KG1 (cell line): Measurements from ENCODE around the gene M1AP.
"Not testable (repeated sequence)": the region's sequence is repeated elsewhere in the genome, so short reads cannot be mapped to it uniquely, and the experiment has no call there.

Experiments used
- DNase-seq: peaks from one replicate; lab custom pipeline; 2025; lab: John Stamatoyannopoulos, UW

M1AP gene

DNA sequence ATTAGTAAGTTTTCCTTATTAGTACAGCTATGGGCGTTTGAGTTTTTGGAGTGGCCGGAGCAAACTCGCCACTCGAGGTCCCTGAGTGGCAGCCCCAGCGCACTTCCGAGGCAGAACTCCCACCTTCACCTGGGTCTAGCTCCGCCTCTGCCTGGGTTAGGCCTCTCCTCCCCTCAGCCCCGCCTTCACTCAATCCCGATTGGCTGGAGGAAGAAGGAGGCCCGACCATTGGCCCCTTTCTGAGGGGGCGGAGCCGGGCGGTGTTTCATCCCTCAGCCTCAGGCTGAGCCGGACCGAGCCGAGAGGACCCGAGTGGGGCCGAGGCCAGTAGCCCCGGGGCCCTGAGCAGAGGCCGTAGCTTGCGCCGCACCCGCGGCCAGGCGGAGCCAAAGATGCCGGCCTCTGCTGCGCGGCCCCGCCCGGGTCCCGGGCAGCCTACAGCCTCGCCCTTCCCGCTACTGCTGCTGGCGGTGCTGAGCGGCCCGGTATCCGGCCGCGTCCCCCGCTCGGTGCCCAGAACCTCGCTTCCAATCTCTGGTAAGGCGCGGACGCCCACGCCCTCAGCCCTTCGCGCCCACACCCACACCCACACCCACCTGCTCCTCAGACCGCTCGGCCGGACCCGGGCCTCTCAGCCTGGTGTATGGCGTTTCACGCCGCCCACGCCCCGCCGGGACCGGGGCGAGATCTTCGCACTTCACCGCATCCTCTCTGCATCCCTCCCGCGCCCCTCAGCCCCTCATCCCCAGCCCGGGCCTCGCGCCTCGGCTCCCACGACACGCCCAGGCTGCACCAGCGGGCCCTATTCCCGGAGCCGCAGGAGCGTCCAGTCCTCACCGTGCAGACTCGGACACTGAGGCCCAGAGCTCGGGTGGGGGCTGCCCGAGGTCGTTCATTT is 6.1 kb upstream of the M1AP start, which contains the start of gene SEMA4F:
SEMA4F (plus strand) TSS at position 263 of the 898 bp plus-strand sequence; CDS start at position 393, 130 bp downstream.
- DNase-seq: peak; percentile 92

DNA sequence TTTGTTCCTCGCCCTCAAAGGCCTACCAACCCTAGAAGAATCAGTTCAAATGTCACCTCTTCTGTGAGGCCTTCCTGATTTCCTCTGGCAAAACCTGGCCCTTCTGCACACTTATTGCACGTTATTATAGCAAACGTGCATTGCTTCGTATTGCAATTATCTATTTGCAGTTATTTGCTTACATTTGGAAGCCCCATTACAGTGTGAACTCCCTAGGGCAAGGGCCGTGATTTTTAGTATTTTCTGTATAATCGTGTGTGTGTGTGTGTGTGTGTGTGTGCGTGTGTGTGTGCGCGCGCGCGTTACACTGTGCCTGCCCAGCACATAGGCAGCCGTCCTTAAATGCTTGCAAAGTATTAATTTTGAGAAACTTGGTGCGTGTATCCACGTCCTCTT is 5.5 kb upstream of the M1AP start:
- DNase-seq: no peak

DNA sequence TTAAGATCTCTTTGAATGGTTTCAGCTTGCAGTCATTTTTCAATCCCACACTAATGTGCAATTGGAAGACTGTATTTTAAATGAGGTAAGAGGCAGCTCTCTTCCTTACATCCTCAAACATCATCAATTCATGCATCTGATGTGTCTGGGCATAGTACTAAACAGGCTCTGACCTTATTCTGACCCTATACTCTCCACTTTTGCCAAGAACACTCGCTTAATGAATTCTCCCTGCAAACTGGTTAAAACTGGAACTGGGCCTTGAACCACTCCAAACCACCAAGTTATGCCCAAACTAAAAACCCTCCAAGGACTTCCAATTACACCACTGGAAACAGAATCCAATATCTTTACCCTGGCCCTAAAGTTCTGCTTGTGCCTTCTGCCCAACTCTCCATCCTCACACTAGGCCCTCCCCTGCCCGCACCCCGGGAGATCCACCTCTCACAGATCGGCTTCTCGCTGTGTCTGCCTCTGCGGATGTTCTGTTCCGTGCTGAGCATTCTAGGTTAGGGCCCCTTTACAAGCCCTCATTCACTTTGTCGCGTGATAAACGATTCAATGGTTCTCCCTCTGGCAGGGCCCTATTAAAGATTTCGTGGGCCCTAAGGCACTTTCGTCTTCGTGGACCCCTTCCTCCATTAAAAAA is 1.2 kb downstream of the M1AP start:
- DNase-seq: no peak

DNA sequence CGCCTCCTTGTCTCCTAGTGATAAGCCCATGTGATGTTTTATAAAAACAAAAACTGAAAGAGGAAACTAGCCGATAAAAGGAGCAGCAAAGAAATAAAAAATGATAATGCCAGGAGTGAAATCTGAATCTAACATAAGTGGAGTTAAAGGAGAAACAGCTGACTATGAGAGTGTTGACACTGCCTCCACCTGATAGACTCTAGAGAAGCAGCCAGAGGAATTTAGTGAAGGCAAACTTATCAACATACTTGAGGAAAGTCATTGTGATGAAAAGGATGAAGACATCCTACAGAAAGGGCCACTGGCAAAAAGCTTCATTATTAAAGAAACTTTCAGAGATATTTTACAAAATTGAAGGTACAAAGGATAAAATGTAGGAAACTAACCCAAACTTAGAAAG is 1.9 kb downstream of the M1AP start:
- DNase-seq: no peak

DNA sequence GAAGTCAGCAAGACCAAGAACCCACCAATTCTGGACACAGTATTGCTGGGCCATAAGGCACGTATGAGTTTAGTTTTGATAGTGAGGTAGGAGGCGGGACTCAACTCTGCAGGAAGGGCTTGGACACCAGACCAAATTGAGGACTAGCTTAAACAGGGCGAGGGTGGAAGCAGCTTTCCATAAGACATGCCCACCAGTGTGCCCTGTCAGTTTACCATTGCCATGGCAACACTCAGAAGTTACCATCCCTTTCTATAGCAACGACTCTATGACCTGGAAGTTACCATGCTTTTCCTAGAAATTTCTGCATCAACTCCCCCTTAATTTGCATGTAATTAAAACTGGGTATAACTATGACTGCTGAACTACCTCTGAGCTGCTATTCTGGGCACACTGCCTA is 2.8 kb downstream of the M1AP start:
- no peak for DNase-seq

DNA sequence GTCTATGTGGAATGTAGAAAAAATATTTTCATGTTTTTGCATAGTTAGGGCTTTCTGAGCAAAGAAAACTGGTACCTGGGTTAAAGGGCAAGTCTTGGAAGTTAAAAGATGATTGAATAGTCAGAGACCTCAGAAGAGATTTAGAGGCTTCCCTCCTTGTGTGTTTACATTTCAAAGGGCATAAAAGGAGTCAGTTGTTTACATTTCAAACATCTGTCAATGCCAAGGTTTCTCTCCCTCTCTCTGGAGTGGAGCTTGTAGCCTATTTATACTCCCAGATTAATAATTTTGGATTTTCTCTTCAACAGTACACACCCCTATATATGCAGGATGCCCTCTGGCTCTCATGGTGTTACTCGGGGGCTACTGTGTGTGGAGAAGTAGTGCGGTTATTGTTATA is 8.6 kb downstream of the M1AP start:
- no peak for DNase-seq

DNA sequence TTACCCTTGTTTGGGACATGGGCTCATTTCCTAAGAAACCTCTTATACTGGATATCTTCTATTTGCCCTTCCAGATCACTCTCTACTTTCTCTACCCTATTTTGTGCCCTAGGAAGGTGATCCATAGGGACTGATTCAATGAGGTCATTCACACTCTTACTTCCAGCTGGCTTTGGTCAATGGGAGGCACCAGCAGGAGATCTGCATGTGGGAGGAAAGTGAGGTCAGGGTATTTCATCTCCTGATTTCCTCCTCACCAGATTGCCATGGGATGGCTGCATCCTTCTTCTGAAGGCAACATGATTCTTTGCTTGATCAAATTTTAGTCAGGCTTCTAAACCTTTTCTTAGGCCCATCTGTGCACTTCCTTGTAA is 15.2 kb downstream of the M1AP start:
- no peak for DNase-seq

DNA sequence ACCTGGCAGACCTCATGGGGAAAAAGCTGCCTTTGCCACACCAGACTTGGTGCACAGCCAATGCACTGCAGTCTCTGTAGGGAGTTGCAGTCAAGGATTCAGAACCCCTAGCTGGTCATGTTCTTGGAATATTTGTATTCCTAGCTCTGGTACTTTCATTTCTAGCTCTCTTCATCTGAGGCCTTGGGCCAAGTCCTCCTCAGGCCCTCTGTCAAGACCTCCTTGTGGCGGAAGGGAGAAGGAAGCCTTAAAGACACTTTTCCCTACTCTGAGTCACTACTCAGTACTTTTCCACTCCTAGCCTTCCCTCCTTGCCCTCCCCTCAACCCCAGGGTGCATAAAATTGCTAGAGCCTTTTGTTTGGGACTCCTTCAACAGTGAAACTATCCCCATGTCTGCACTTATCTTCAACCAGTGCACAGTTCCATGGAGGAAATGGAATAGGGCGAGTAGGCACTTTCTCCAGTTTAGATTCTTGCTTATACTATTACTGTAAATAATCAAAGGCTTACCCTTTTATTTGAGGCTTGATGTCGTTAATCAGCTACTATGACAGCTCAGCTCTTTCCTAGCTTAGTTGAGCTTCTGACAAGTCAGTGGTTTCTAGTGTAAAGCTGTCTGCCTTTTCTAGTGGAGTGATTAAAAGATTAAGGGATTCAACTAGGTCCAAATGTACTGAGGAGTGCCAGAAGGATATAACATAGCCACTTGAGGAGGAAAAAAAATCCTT is 15.8 kb downstream of the M1AP start:
- no peak for DNase-seq

DNA sequence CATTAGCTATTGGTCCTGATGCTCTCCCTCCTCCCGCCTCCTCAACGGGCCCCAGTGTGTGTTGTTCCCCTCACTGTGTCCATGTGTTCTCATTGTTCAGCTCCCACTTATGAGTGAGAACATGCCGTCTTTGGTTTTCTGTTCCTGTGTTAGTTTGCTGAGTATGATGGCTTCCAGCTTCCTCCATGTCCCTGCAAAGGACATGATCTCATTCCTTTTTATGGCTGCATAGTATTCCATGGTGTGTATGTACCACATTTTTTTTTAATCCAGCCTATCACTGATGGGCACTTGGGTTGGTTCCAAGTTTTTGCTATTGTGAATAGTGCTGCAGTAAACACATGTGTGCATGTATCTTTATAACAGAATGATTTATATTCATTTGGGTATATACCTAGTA is 17.7 kb downstream of the M1AP start:
- DNase-seq: not testable (repeated sequence)

DNA sequence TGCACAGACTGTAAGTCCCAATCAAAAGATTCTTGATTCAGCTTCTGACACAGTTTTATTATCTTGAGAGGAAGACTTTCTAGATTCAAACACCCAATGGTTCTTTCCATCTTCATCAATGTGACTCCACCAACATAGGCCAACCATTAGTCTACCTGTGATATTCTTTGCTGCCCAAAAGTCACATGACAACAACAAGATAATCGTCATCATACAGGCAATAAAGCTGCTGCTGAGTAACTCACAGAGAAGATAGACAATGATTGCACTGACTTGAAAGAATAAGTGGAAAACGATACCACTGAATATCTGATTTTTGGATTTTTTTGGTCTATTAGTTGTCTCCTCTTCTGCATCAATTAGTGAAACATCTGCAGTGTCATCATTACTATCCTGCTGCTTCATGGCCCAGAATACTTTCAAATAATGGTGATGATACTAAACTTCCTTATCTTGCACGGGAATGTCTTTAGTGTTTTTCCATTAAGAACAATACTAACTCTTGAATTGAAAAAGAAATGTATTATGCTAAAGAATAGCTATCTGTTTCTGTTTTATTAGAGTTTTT is 19.5 kb downstream of the M1AP start:
- DNase-seq: no peak

DNA sequence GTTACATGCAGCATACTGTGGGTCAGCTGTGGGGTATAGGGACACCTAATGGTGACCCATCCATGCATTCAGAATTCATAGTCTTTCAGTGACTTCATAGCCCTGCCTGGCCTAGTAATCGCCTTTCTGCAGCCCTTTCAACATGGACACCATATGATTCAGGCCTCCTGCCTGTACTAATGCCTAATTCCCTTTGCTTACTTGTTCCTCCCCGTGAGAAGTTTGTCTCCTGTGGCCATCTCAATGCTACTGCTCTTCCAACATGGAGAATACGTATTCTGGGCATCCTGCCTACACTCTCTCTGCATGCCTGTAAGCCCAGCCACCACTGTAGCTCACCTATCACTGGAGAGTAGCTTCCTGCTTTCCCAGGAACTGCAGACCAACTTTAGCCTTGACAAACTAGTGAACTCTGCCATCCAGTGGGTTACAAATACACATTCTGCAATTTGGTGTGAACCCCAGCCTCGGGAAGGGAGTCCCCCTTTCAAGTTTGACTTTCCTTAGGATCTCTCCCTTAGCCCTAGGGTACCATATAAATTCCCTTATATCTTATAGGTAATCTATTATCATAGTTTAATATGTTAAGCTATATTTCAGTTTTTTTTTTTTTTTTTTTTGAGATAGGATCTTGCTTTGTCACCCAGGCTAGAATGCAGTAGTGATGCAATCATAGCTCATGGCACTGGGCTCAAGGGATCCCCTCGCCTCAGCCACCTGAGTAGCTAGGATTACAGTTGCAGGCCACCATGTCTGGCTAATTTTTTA is 22.3 kb downstream of the M1AP start:
- no peak for DNase-seq

DNA sequence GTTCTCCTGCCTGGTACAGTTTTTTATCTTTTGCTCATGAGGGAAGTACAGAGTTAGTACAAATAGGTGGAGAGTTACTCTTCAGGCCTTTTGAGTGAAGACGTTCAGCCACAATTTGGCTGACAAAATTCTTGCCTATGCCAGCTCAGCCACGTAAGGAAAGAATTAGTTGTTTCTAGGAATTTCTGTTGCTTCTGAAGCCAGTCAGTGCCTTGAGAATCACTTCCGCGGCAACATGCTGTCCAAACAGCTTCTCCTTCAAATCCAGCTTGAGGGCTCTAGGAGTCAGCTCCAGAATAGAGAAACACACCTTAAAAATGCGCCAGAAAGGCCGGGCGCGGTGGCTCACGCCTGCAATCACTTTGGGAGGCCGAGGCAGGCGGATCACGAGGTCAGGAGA is 27.5 kb downstream of the M1AP start:
- no peak for DNase-seq

DNA sequence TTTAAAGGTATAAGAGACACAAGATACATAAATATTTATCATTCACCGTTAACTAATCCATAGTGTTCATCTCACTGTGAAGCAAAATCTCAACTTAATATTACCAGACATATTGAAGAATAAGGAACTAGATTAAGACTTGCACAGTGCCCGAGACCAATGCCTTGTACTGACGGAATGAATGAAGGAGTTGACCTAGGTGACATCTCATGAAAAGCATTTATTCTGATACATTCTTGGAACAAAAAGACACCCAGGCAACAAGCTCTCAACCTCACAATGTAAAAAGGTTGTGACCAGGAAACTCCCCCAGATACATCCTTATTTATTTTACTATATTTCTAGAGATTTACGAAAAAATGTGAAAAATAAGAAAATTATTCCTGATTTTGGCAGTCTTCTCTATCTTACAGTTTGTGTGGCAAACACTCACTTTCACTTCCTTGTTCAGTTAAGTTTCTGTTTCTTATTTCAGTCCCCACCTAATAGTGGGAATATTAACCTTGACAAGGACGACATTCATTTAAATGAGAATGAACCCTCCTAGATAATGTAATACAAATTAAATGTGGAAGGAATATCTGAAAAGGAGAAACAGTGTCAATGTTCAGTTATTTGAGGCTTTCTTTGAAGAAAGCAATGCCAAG is 28.4 kb downstream of the M1AP start:
- DNase-seq: no peak

DNA sequence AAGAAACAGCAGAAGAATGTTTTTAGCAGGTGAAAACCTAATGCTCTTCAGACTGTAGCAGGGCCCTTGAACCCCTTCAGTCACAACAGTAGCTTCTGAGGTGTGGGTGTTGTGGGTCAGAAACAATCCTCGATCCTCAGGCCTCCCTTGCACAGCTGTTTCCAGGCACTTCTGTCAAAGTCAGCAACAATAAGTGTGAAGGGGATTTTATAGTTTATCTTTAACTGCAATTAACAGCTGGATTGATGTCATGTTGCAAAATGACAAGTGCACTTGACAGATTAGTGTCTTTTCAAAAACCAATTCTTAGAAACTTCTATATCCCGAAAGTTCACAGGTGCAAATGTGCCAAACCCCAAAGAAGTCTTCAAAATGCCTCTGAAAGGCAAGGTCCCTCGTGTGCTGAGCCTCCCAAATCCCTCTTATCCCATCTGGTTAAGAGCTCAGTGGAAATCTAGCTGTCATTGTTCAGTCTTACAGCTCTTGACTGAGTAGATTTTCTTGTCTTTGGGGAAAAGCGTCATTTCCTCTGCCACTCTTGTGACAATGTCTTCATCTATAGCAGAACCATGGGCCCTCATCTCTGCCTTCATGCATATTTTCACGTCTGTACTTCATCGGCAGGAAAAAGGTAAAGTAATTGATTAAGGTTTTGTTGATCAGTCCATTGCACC is 29.6 kb downstream of the M1AP start:
- DNase-seq: no peak

DNA sequence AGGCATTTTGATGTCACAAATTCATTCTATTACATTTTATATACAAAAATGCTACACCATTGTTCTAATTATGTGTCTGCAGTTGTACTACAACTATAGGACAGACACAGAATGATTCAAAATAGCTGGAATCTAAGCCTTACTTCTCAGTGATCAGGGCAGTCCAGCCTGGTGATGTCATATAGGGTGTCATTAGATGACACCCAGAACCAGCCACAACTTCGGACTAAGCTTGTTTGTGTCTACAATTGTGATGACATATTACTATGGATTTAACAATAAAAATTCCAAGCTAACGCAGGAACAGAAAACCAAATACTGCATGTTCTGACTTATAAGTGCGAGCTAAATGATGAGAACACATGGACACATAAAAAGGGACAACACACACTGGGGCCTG is 31.0 kb downstream of the M1AP start:
- no peak for DNase-seq

DNA sequence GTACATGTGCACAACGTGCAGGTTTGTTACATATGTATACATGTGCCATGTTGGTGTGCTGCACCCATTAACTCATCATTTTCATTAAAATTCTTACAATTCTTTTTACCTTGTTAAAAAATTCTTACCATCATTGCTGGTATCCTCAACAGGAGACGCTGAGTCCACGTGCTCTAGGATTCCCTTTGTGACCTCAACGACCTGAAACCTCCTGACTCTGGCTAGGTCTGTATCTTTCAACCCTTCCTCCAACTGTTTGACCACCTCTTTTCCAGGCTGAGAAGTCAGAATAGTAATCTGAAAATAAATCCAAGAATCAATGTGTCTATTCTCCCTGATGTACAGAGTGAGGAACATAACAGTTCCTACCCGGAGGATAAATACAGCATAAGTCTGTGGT is 41.2 kb downstream of the M1AP start:
- no peak for DNase-seq

DNA sequence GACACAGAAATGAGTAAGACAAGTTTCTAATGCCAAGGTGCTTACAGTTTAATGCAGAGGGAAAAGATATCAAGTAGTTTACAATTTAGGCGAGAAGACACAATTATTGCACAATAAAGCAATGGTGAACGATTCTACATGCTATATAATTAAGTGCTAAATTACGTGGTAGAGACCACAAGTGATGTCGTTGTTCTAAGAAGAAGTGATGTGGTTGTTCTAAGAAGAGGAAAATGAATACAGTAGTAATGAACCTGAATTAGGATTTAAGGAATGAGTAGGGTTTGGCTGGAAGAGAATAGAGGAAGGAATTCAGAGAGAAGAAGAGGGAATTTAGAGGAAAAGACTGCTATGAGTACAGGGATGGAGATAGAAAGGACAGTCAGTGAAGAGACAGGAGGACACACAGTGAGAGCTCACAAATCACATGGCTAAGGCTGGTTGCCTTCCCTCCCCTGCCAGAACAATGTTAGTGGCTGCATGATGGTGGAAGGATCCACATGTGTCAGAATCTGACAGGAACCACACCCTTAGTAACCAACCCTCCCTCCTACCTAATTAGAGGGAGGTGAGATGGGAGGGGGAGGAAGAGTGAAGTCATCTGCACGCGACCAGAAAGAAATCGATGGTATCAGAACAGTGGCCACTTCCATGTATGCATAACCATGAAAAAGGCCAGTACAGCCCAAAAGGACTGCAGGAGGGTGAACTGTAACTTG is 44.7 kb downstream of the M1AP start:
- DNase-seq: no peak

DNA sequence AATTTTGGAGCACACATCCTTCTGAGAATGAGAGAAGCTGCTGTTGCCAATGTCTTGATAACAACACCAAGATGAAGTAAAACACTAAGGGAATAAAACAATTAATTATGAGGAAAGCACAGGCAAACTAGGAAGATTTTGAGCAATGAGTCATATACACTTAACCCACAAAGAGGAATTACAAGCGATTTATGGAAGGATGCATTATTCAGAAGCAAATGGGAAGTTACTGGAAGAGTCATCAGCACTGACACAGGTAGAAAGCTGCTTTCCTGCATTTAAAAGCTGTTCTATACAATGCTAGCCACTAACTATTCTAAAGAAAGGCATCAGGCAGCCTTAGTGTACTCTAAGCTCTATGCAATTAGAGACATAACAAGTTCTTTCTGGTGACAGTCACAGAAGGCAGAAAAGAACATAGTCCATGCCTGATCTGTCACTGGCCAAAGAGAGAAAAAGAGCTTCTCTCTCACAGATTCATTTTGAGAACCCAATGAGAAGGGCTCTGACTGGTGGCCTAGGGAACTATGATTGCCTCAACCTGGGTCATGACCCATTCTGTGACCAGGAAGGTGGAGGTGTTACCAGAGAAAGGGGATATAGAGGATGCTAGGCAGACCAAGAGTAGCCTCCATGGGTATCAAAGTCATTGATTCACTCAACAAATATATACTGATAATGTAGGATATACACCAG is 45.4 kb downstream of the M1AP start:
- no peak for DNase-seq

DNA sequence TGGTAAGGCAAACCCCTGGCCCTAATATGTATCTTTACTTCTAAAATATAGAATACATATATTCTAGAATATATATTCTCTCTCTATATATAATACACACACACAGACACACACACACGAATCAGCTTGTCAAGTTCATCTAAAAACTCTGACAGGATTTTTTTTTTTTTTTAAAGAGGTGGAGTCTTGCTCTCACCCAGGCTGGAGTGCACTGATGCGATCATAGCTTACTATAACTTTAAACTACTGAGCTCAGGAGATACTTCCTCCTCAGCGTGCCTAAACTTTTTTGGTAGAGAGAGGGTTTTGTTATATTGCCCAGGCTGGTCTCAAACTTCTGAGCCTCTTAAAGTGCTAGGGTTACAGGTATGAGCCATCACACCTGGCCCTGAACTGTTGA is 48.5 kb downstream of the M1AP start:
- no peak for DNase-seq
